Spleen (tissue), 7 donors: Measurements from ENCODE around the gene NDUFA7.
A peak's percentile ranks its signal among the peaks of the same experiment; 100 is the strongest.

Experiments
- POLR2A ChIP-seq, 3 donors: fragments of 450-650 bp; IDR thresholded peaks; one replicate each; pipeline ENCODE4 v1.5.1; 2017; ENCODE audit warnings: antibody characterized with exemption in 3 of 3, mild to moderate bottlenecking in 1 of 3
- POLR2AphosphoS5 ChIP-seq, 3 donors: sonication (generic); formaldehyde crosslinking; IDR thresholded peaks; one replicate each; pipeline ENCODE4 v1.5.1; 2017; ENCODE audit warnings: antibody characterized with exemption in 3 of 3
- TF ChIP-seq, protein P1 (sequence below), 11 experiments: fragments of 200-600 bp in 7 of 11; fragments of 450-650 bp in 4 of 11; sonication (generic) in 4 of 11; IDR thresholded peaks in 8 of 11; conservative IDR thresholded peaks in 3 of 11; 1 replicate in 7 of 11; 2 replicates in 4 of 11; pipeline versions ENCODE4 v1.4.0 to v1.8.0; 2016 to 2021; ENCODE audit warnings: antibody characterized with exemption in 11 of 11, inconsistent platforms in 4 of 11, mild to moderate bottlenecking in 1 of 11
- donor health status: DM: no; HTN: no; CAD: no; lungs with moderate emphysema.
- donor health status: DM: no; HTN: no; CAD: no.
- donor health status: DM: no; HTN: no; CAD: no.

DNA sequence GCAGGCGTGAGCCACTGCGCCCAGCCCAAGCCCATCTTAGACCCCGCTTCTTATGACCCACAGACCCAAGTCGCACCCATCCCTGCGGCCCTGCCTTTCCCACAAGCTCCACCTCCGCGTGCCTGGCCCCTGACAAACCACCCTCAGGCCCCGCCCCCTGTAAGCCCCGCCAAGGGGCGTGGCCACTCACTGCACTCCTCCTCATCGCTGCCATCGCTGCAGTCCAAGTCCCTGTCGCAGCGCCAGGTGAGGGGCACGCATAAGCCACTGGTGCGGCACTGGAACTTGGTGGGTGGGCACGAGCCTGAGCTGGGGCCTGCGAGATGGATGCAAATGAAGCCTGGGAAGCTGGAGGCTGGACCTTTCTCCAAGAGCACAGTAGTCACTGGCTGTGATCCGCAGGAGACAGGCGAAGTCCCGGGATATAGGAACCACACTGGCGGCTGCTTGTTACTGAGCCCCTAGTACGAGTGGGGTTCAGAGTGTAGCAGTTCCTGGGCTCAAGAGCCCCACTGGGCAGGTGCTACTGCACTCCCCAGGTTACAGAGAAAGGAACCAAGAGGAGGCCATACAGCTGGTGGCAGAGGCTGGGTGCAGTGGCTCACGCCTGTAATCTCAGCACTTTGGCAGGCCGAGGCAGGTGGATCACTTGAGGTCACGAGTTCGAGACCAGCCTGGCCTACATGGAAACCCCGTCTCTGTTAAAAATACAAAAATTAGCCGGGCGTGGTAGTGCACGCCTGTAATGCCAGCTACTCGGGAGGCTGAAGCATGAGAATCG is 16.1 kb downstream of the NDUFA7 start:
- TF ChIP-seq, protein P1, sequence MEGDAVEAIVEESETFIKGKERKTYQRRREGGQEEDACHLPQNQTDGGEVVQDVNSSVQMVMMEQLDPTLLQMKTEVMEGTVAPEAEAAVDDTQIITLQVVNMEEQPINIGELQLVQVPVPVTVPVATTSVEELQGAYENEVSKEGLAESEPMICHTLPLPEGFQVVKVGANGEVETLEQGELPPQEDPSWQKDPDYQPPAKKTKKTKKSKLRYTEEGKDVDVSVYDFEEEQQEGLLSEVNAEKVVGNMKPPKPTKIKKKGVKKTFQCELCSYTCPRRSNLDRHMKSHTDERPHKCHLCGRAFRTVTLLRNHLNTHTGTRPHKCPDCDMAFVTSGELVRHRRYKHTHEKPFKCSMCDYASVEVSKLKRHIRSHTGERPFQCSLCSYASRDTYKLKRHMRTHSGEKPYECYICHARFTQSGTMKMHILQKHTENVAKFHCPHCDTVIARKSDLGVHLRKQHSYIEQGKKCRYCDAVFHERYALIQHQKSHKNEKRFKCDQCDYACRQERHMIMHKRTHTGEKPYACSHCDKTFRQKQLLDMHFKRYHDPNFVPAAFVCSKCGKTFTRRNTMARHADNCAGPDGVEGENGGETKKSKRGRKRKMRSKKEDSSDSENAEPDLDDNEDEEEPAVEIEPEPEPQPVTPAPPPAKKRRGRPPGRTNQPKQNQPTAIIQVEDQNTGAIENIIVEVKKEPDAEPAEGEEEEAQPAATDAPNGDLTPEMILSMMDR (IDR thresholded peaks at IDR 0.05 in 8 of 11, conservative IDR thresholded peaks at IDR 0.05 in 3 of 11) = no peak
- TF ChIP-seq POLR2A (IDR thresholded peaks at IDR 0.05) = no peak
- TF ChIP-seq POLR2AphosphoS5 (IDR thresholded peaks at IDR 0.05) = peak in 2 of 3 donors; percentile 48
